HG02642 (cell line): ENCODE results near the gene FGFR4.
"Not testable (repeated sequence)": the region's sequence is repeated elsewhere in the genome, so short reads cannot be mapped to it uniquely, and the experiment has no call there.

Source experiments
- ATAC-seq: cut with Tn5 transposase; IDR thresholded peaks from one replicate; pipeline ENCODE4 v1.9.1; 2021; ENCODE audit warnings: mild to moderate bottlenecking; ENCODE audit not compliant: unreplicated experiment, poor library complexity

FGFR4 gene

DNA sequence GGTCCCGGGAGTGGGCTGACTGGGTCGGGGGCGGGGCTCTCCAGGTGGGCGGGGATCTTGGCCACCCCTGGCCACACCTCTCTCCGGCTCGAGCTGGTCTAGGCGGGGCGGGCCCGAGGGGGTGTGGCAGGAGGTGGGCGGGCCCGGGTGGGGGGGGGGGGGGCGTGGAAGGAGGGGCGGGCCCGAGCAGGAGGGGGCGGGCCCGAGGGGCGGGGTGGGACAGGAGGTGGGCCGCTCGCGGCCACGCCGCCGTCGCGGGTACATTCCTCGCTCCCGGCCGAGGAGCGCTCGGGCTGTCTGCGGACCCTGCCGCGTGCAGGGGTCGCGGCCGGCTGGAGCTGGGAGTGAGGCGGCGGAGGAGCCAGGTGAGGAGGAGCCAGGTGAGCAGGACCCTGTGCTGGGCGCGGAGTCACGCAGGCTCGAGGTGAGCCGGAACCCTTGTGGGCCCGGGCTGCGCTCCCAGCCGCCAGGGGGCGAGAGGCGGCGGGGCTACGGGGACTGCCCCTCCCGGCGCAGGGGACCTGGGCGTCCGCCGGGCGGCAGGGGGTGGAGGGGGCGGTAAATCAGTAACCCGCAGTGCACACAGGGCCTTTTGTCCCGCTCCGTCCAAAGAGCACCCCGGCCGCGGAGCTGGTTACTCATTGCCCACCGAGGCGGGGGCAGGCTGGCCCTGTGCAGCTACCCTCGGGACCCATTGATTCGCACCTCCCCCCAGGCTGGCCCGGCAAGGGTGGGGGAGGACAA lies at the start of gene FGFR4:
TSS of gene FGFR4 (plus strand) at position 262 of the 744 bp plus-strand sequence. CDS start 2,688 bp downstream, outside the sequence.
- peak; percentile 66 for ATAC-seq

DNA sequence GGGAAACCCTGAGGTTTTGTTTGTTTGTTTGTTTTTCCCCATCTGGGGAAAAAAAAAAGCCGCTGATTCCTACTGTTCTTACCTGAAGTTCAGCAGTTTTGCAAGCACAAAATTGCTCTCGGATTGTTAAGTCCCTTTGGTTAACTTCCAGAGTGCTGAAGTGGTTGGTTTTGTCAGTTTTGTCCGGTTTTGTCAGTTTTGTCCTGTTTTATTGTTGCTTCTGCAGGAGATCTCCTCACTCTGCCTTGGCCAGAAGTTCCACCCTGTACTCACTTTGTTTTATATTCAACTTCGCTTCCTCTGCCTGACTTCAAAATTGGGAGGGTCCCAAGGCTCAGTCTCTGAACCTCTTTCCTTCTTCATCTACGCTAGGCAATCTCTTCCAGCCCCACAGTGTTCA lies 49.8 kb upstream of the FGFR4 start:
- no peak for ATAC-seq

DNA sequence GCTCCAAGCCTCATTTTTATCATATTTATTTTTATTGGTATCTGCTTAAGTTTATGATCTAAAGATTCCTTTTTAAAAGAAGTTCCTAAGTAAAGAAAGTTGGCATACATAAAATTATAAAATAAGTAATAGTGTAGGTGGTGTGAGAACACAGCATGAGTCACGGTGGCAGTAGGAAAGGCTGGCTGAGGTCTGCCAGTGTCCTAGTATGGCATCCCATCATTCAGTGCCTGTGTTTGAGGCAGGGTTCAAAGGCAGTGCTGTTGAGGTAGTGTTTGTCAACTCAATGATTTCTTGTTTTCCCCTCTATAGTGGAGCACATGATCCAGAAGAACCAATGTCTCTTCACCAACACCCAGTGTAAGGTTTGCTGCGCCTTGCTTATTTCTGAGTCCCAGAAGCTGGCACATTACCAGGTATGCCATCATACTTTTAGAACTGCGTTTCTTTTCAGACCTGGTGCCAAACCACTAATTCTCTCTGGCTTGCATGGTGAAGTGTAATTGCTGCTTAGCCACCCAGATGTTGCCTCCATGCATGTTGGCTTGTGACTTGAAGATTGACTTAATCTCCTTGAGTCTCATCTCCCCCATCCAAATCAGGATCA lies 45.8 kb upstream of the FGFR4 start:
- no peak for ATAC-seq

DNA sequence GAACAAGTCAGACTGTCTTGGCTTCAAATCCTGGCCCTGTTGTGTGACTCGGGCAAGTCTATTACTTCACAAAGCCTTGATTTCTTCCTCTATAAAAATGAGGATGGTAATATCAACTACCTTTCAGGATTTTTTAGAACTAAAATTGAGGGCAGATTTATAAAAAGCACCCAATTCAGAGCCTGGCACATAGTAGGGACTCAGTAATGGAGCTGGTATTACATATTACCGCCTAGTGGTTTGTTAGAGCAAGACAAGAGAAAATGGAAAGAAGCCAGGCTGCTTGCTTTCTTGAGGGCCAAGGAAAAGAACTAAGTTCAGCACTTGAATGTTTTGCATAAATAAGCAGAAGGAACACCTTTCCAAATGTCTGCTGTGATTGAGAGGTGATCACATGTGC lies 44.8 kb upstream of the FGFR4 start:
- ATAC-seq = no peak

DNA sequence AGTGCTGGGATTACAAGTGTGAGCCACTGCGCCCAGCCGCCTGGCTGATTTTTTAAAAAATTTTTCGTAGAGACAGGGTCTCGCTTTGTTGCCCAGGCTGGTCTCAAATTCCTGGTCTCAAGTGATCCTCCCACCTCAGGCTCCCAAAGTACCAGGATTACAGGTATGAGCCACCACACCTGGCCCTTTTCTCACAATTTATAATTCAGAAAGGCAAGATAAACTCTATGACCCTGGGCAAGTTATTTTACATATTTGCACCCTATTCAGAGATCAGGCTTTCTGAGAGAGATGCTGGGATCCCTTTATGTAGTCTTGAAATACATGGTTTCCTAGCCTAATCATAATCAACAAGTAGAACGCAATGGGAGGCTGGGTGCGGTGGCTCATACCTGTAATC lies 43.6 kb upstream of the FGFR4 start:
- ATAC-seq = no peak

DNA sequence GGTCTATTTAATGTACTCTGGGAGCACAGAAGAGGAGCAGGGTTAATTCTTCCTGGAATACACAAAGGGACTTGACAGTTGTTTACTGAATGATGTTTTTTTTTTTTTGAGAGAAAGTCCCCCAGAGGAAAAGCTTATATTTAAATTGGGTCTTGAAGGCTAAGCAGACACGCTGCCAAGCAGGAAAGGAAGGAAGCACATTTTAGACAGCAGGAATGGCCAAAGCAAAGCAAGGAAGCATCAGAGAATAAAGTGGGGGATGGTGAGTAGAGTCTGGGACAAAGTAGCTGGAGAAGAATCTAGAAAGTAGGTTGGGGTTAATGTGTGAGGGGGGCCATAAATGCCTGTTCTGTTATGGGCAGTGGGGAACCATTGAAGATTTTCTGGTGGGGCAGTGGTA lies 42.8 kb upstream of the FGFR4 start:
- no peak for ATAC-seq

DNA sequence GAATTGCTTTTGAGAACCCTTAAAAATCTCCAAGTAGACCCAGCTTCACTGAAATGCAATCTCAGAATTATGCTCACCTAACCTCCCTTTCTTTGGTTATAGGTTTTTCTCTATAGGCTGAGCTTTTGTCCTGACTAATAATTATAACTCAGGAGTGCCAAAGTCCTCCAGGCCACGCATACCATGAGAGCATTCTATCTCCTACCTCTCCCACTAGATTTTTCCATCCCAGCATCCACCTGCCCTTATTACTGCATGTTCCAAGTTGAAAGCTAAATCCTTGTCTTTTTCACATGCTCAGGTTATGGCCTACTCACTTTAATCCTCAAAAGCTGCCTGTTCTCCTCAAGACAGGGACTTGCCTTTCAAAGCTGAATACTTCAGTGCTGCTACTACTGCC lies 42.1 kb upstream of the FGFR4 start:
- no peak for ATAC-seq

DNA sequence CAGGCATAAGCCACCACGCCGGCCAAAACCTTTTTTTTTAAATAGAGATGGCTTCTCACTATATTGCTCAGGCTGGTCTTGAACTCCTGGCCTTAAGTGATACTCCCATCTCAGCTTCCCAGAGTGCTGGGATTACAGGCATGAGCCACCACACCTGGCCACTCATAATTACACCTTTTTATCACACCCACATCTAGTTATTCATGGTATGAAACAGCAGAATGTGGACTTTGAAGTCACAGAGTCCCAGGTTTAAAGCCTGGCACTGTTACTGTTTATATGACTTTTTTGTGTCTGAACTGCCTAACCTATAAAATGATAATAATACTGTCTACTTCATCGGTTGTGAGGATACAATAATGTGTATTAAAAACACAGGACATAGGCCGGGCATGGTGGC lies 41.1 kb upstream of the FGFR4 start:
- ATAC-seq = no peak

DNA sequence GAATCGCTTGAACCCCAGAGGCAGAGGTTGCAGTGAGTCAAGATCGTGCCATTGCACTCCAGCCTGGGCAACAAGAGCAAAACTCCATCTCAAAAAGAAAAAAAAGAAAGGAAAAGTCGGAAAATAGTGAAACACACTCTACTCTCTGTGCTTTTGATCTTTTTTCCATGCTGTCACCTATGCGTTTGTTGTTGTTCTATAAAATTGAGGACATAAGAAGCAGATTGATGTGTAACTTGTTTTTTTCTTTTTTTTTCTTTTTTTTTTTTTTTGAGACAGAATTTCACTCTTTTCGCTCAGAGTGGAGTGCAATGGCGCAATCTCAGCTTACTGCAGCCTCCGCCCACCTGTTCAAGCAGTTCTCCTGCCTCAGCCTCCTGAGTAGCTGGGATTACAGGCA lies 38.2 kb upstream of the FGFR4 start:
- not testable (repeated sequence) for ATAC-seq

DNA sequence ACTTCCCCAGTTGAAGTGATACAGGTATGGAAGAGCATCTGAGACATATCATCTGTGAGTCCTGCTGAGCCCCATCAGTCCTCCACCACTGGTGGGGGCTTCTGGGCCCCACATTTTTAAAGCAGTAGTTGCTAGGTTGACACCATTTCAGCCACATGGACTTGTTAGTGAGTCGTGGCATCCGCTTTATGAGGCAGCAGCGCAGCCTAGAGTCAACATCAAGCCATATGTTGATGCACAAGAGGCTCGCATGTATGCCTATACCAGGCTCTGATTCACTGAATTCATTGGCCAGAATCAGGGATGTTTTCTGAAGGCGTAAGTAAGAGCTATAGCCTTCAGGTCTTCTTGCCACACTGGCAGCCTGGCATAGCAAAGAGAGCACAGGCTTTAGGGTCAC lies 37.4 kb upstream of the FGFR4 start:
- ATAC-seq = no peak

DNA sequence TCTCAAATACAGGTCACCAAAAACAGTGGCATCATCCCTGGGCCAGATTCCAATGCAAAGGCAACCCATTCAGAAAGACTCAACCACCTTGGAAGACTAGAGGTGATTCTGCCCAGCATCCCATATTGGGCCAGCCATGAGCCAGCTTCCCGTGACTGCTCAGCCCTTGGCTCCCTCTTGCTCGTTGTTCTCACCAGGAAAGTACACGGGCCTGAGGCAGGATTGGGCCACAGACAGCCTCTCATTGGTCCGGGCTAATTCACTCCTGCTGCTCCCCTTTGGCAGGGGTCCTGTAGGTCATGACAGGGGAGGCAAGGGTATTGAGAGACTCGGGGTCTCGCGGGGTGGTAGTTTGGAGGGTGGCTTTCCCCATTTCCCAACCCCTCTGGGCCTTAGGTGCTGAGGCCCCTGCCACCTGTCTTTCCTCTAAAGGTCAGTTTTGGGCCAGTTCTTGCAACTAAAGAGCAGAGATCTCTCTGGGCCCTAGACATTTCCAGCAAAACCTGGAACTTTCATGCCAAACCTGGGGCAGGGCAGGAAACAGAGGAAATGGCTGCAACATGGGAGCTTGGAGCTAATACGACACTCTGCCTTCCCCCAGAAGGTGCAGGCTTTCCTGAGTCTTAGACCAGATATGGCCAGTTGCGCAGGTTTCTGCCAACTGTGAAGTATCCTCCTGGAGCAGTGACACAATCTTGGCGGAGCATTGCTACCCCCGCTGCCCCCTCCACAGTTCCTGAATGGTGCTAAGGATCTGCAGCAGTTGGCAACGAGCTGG lies 22.0 kb upstream of the FGFR4 start:
- no peak for ATAC-seq

DNA sequence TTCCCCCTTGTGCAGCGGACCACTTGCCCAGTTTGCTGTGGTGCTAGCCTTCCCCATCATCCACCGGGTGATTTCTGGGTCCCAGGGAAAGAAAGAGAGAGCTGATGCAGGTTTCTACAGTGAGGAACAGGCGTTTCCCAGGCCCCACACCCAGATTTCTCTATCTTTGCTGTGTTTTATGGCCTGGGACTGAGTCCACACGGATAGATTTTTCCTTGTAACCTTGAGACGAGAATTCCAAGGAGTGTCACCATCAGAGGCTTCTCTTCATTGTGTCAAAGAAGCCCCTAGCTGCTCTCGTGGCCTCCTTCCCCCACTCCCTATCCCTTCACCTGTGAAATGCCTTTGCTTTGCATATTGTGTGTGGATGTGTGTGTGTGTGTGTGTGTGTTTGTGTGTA lies 21.2 kb upstream of the FGFR4 start:
- no peak for ATAC-seq

DNA sequence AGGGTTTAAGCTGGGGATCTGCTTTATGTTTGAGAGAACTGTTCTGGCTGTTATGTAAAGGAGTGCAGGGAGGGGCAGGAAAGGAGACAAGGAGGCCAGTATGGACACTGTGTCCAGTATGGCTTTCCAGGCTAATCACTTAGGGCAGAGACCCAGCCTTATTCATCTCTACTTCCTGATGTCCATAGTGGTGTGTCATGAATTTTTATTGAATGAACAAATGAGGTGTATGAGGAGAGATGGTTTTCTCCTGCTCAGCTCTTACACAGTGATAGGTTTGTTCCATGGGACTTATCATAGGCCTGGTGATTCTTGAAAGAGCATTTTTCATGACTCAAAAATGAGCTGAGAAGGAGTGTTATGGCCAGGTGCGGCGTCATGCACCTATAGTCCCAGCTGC lies 20.5 kb upstream of the FGFR4 start:
- no peak for ATAC-seq

DNA sequence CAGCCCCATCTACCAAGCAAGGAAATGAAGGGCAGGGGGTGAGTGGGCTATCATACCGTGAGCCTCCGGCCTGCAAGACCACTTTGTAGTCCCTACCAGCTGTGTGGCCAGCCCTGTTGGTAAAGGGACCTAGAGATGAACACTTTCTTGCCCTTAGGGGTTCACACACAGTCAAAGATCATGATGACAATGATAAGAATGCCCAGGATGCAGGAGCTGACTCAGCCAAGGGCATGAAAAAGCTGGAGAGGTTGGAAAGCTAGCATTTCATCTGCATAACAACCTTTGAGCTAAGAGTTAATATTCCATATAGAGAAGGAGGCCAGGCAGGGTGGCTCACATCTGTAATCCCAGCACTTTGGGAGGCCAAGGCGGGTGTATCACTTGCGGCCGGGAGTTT lies 19.2 kb upstream of the FGFR4 start:
- ATAC-seq = no peak

DNA sequence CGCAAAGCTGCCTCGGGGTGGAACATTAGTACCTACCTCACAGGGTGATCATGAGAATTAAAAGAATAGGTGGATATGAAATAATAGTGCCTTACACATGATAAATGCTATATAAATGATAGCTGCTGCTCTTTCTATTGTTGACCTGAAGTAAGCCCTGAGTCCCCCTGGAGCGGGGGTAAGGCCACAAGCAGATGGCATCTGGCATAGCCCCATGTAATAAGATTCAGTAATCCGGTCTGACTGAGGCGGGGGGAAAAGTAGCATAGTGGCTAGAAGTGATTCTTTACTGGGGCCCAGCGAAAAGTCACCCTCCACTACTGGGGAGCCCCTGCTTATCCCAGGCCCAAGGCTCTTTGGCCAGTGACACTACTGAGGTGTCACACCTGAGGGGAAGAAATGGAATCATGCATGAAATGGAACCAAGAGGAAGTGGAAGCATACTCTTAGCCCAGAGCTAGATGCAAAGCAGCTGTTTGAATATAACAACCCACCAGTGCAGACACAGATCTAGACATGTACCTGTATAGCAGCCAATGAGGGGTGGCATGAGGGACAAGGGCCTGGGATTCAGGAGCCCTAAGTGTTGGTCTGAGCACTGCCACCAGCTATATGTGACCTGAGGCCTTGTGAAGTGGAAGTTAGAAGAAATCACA lies 16.1 kb upstream of the FGFR4 start:
- no peak for ATAC-seq

DNA sequence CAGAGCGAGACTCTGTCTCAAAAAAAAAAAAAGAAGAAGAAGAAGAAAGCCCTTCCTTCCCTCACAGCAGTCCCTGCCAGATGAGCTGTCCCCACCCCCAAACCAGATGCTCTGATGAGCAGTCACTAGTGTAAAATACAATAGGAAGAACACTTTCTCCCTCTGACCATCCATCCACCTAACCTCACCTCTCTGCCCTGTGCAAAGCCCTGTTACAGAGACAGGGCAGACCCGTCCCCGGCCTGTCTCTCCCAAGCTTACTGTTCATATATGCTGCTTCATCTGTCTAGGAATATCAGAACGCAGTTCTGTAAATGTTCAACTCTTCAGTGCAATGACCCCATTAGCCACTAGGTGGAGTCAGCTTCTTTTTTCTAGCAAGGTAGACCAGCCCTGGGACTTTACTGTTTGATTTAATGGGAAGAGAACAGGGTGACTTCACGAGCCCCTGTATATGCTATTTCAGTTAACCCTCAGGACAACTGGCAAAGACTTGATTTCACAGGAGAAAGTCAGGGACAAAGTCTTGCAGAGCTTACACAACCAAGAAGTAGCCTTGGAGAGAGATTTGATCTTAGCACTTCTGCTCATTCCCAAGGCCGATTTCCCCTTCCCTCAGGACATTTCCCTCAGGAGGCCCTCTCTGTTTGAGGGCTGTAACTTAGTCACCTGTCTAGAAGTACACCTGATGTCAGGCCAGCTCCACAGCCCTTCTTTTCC lies 14.9 kb upstream of the FGFR4 start:
- ATAC-seq = peak; percentile 61

DNA sequence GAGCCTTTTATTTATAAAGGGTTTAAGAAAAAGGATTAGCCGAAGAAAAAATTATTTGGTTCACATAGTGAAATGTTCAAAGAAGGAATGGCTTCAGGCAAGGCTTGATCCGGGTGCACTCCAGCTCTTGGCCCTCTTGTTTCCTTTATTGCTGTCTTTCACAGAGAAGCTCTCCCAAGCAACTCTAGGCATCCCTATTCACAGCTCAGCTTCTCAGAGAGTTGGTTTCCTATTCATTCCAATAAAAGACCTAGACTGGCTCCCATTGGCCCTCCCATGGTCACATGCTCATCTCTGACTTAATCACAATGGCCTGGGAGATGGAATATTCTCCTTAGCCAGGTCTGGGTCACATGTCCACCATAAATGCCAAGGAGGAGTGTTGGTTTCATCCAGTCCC lies 9.4 kb upstream of the FGFR4 start:
- ATAC-seq = no peak

DNA sequence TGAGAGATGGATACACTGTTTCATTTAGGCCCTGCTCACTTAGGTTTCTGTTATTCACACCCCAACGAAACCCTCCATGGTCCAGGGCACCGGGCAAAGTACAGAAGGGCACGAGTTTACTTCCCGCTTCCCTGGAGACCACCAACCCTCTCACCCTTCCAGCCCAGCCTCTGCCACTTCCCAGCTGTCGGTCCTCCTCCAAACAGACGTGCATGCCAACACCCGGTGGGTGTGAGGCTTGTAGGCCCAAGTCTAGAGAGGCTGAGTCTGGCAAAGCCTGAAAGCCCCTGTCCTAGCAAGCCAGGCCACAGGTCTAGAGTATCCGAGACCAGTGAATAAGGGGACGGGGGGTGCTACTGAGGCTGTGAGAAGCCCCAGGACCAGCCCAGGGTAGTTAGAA lies 7.1 kb upstream of the FGFR4 start:
- ATAC-seq = no peak

DNA sequence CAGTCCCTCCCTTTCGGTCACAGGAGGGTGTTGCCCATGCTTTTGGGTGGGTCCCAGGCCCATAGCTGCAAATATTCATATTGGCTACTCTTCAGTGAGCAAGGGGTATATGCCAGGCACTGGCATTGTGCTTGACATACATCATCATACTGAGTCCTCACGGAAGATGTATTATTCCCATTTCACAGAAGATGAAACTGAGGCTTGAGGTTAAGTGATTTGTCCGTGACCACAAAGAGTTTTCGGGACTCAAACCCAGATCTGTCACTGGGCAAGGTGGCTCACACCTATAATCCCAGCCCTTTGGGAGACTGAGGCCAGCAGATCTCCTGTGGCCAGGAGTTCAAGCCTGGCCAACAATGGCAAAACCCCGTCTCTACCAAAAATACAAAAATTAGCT lies 6.5 kb upstream of the FGFR4 start:
- no peak for ATAC-seq

DNA sequence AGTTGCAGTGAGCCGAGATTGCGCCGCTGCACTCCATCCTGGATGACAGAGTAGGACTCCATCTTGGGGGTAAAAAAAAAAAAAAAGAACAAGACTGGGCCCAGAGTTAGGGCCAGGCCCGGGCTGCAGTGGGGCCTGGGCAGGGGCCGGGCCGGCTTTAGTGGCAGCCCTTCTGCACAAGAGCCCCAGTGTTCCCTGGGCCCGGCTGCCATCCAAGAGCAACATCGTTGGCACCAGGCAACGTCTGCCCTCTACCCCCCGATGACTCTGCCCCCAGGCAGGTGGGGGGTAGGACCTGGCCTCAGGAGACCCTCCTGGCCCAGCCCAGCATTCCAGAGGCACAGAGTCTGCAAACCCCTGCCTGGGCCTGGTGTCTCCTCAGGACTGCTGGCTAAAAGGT lies 4.9 kb upstream of the FGFR4 start:
- no peak for ATAC-seq
